Adrenal gland (tissue), 12 donors: ENCODE measurements around the gene SEMA4B. TPM values are rescaled to one million over a fixed set of nuclear protein-coding genes. Genes with fewer than 3 reads are reported as not detected.

ENCODE experiments used
- DNase-seq, 7 donors: peaks; one replicate each; pipeline ENCODE4 v3.0.0-alpha.2; 2019 to 2020
- H3K27ac ChIP-seq, 5 donors: fragments of 200-600 bp; sonication (generic) in 4 of 5; 1 replicate in 3 of 5; 2 replicates in 2 of 5; pipeline versions ENCODE4 v1.5.1 to v1.8.0; 2016 to 2020; ENCODE audit warnings: mild to moderate bottlenecking in 1 of 5
- H3K27me3 ChIP-seq: fragments of 200-600 bp; 2 replicates; pipeline ENCODE4 v1.8.0; 2021
- H3K36me3 ChIP-seq, 2 donors: fragments of 200-600 bp; replicated peaks in 1 of 2; 1 replicate in 1 of 2; 2 replicates in 1 of 2; pipeline versions ENCODE4 v1.5.1 to v1.8.0; 2018 to 2022
- H3K4me1 ChIP-seq, 2 donors: fragments of 200-600 bp; replicated peaks in 1 of 2; 1 replicate in 1 of 2; 2 replicates in 1 of 2; pipeline versions ENCODE4 v1.5.1 to v1.8.0; 2018 to 2021
- H3K4me3 ChIP-seq, 4 donors: fragments of 200-600 bp; sonication (generic) in 3 of 4; one replicate each; pipeline ENCODE4 v1.5.1; 2016 to 2018
- H3K9me3 ChIP-seq, 3 donors: fragments of 200-600 bp; sonication (generic) in 1 of 3; replicated peaks in 1 of 3; 1 replicate in 2 of 3; 2 replicates in 1 of 3; pipeline versions ENCODE4 v1.5.1 to v1.8.0; 2016 to 2021
- CTCF ChIP-seq, 6 experiments: fragments of 450-650 bp in 4 of 6; fragments of 200-600 bp in 2 of 6; sonication (generic) in 1 of 6; IDR thresholded peaks; 1 replicate in 5 of 6; 2 replicates in 1 of 6; pipeline versions ENCODE4 v1.5.1 to v1.8.0; 2016 to 2021; ENCODE audit warnings: antibody characterized with exemption in 6 of 6, mild to moderate bottlenecking in 2 of 6, moderate library complexity in 1 of 6
- POLR2A ChIP-seq, 2 donors: fragments of 450-650 bp; IDR thresholded peaks; one replicate each; pipeline ENCODE4 v1.6.1; 2017; ENCODE audit warnings: antibody characterized with exemption in 2 of 2, mild to moderate bottlenecking in 2 of 2, moderate library complexity in 1 of 2
- WGBS, 4 donors: extraction: QIAGEN DNeasy Blood & Tissue Kit in 2 of 4; methylation state at CpG; one replicate each; pipeline versions ENCODE4 v1.1.5 to v1.1.7; 2013 to 2017; 5-methylcytosine and 5-hydroxymethylcytosine counted together
- intact Hi-C, 2 donors: fragments of 100-400 bp; cut with DNase I; formaldehyde crosslinking; loops; one replicate each; pipeline versions ENCODE4 v1.14.1 to v1.15.0; 2022 to 2023
- polyA plus RNA-seq, 3 donors: library from polyadenylated mRNA; stranded (reverse); fragments of 200-250 nt in 2 of 3; fragments of 350-450 nt in 1 of 3; fragmentation: Illumina TruSeq in 1 of 3; extraction: RNeasy Lipid Tissue Mini Kit (QIAGEN cat#74804) in 1 of 3; gene quantifications; one replicate each; pipeline ENCODE4 v1.2.3, GENCODE V29; 2013 to 2014
- total RNA-seq, 9 donors: library from RNA; depleted of rRNA in 4 of 9; stranded (reverse); fragments of >200 nt in 4 of 9; fragments of 120-200 nt in 1 of 9; fragmentation: NEBNext Ultra II Directional in 1 of 9; extraction: Animal tissue kit (Norgen Biotek cat#: 25700) in 1 of 9; gene quantifications; one replicate each; pipeline versions ENCODE4 v1.1.0 to v1.2.4, GENCODE V29; 2013 to 2023
- donor health status: healthy with polysubstance abuse.
- donor health status: Bipolar disorder and iron deficiency.
- donor health status: DM: yes; HTN: yes; CAD: no.
- donor health status: DM: no; HTN: no; CAD: no.
- donor health status: DM: no; HTN: no; CAD: no.
- donor health status: DM: yes; HTN: yes; CAD: no.

The SEMA4B gene
- total and polyA plus RNA-seq, 12 donors, result 10.6 to 155 (median 85.1) TPM

- intact Hi-C loops, result no loop called here
- H3K36me3 ChIP-seq, result no peaks in the 10 kb centered on the region
- no peak for DNase-seq
- no peaks in the 10 kb centered on the region for H3K9me3 ChIP-seq
- H3K27ac ChIP-seq, result no peak overlapping the region
- TF ChIP-seq CTCF (IDR thresholded peaks at IDR 0.05), result no peak
- TF ChIP-seq POLR2A (IDR thresholded peaks at IDR 0.05), result no peak
- no peak overlapping the region for H3K4me3 ChIP-seq
- H3K4me1 ChIP-seq, result peaks cover 6 to 13% of the 10 kb centered on the region in 2 donors
- no peaks in the 10 kb centered on the region for H3K27me3 ChIP-seq
- WGBS, 4 donors, result 85 to 92% (median 88%) methylated on average over 5 of the region's 5 CpGs
Measured at GRCh38 chr15:90154246-90154645, 46.9 kb upstream of the SEMA4B start.

GRCh38 chr15:90154861-90155626 is 46.1 kb upstream of the SEMA4B start:
- H3K4me1 ChIP-seq, result peaks cover 6 to 15% of the 10 kb centered on the region in 2 donors
- no peaks in the 10 kb centered on the region for H3K36me3 ChIP-seq
- intact Hi-C loops, result no loop called here
- H3K27me3 ChIP-seq, result no peaks in the 10 kb centered on the region
- H3K9me3 ChIP-seq, result no peaks in the 10 kb centered on the region
- no peak overlapping the region for H3K4me3 ChIP-seq
- H3K27ac ChIP-seq, result no peak overlapping the region
- WGBS, 4 donors, result 82 to 85% (median 83%) methylated on average over 16 of the region's 16 CpGs
- TF ChIP-seq CTCF (IDR thresholded peaks at IDR 0.05) (no peak), POLR2A (IDR thresholded peaks at IDR 0.05) (no peak)
- DNase-seq, result no peak

GRCh38 chr15:90159213-90159612 is 41.9 kb upstream of the SEMA4B start:
- no peaks in the 10 kb centered on the region for H3K36me3 ChIP-seq
- H3K4me1 ChIP-seq, result peaks cover 6 to 26% of the 10 kb centered on the region in 2 donors
- H3K4me3 ChIP-seq, result no peak overlapping the region
- H3K27me3 ChIP-seq, result no peaks in the 10 kb centered on the region
- TF ChIP-seq POLR2A (IDR thresholded peaks at IDR 0.05) (no peak), CTCF (IDR thresholded peaks at IDR 0.05) (no peak)
- 84 to 100% (median 91%) methylated on average over 2 of the region's 2 CpGs for WGBS, 4 donors
- H3K27ac ChIP-seq, result peak overlapping the region in 1 of 5 donors; percentile 38
- H3K9me3 ChIP-seq, result no peaks in the 10 kb centered on the region
- no peak for DNase-seq
- intact Hi-C loops, result no loop called here

GRCh38 chr15:90160781-90161727 is 40.1 kb upstream of the SEMA4B start:
- Histone ChIP-seq H3K4me3 (no peak overlapping the region), H3K27ac (no peak overlapping the region), H3K9me3 (no peaks in the 10 kb centered on the region), H3K4me1 (peaks cover 10 to 37% of the 10 kb centered on the region in 2 donors), H3K27me3 (no peaks in the 10 kb centered on the region), H3K36me3 (no peaks in the 10 kb centered on the region)
- TF ChIP-seq CTCF (IDR thresholded peaks at IDR 0.05) (no peak), POLR2A (IDR thresholded peaks at IDR 0.05) (no peak)
- WGBS, 4 donors, result 74 to 78% (median 75%) methylated on average over 14 of the region's 14 CpGs
- intact Hi-C loops, result no loop called here
- no peak for DNase-seq
